Fibroblast of lung (primary cell): Measurements from ENCODE around the gene GUCY1A2.

Experiments
- EZH2 ChIP-seq: IDR thresholded peaks from 2 replicates; pipeline ENCODE4 v1.5.1; 2012; ENCODE audit warnings: low read length, control low read depth, mild to moderate bottlenecking; ENCODE audit errors: missing control alignments
- TF ChIP-seq, protein P1 (sequence below), 2 donors: IDR thresholded peaks in 1 of 2; conservative IDR thresholded peaks in 1 of 2; 1 replicate in 1 of 2; 2 replicates in 1 of 2; pipeline ENCODE4 v1.5.1; 2011 to 2012; ENCODE audit warnings: low read length in 2 of 2, control low read depth in 1 of 2, inconsistent platforms in 1 of 2, low read depth in 1 of 2, mild to moderate bottlenecking in 1 of 2

DNA sequence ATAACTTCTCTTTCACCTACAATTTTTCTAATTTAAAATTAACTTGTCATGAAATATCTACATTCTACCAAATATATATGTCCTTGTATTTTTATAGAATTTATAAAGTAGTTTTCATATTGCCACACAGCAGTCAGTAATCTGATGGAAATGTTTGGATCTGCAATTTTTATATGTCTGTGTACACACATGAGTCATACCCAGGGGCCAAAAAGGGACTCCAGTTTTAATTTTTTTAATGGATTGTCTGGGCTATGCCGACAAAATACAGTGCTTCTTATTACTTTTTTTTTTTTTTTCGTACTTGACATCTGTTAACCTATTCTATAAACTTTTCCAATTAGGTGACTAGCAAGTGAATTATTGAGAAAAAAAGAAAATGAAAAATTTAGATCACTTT lies 6.3 kb downstream of the GUCY1A2 start:
- TF ChIP-seq, protein P1, sequence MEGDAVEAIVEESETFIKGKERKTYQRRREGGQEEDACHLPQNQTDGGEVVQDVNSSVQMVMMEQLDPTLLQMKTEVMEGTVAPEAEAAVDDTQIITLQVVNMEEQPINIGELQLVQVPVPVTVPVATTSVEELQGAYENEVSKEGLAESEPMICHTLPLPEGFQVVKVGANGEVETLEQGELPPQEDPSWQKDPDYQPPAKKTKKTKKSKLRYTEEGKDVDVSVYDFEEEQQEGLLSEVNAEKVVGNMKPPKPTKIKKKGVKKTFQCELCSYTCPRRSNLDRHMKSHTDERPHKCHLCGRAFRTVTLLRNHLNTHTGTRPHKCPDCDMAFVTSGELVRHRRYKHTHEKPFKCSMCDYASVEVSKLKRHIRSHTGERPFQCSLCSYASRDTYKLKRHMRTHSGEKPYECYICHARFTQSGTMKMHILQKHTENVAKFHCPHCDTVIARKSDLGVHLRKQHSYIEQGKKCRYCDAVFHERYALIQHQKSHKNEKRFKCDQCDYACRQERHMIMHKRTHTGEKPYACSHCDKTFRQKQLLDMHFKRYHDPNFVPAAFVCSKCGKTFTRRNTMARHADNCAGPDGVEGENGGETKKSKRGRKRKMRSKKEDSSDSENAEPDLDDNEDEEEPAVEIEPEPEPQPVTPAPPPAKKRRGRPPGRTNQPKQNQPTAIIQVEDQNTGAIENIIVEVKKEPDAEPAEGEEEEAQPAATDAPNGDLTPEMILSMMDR (conservative IDR thresholded peaks at IDR 0.05 in 1 of 2, IDR thresholded peaks at IDR 0.05 in 1 of 2; ENCODE audit: low read depth in 1 of 2, low read length in 2 of 2) = no peak
- TF ChIP-seq EZH2 = no peak
